ENCODE measurements around the gene CAPZB.
"Not testable (repeated sequence)": the region's sequence is repeated elsewhere in the genome, so short reads cannot be mapped to it uniquely, and the experiment has no call there.

CAPZB gene

GRCh38 chr1:19497443-19497842 is 12.1 kb upstream of the CAPZB start:
- DNase-seq (ENCODE audit: low read depth in 2 of 2) = not testable (repeated sequence)

GRCh38 chr1:19496527-19496874 is 11.2 kb upstream of the CAPZB start:
- no peak for DNase-seq (ENCODE audit: low read depth in 2 of 2)

- DNase-seq (ENCODE audit: low read depth in 2 of 2) = no peak
These were observed 10.6 kb upstream of the CAPZB start for GRCh38 chr1:19495799-19496526.

GRCh38 chr1:19495000-19495656 is 9.8 kb upstream of the CAPZB start:
- DNase-seq (ENCODE audit: low read depth in 2 of 2) = no peak

GRCh38 chr1:19493547-19493946 is 8.2 kb upstream of the CAPZB start:
- DNase-seq (ENCODE audit: low read depth in 2 of 2) = no peak

GRCh38 chr1:19489996-19490395 is 4.7 kb upstream of the CAPZB start:
- no peak for DNase-seq (ENCODE audit: low read depth in 2 of 2)

GRCh38 chr1:19488136-19488535 is 2.8 kb upstream of the CAPZB start:
- no peak for DNase-seq (ENCODE audit: low read depth in 2 of 2)

GRCh38 chr1:19484798-19485361 is 459 bp downstream of the CAPZB start:
- DNase-seq (ENCODE audit: low read depth in 2 of 2) = no peak

GRCh38 chr1:19484338-19484797 is 971 bp downstream of the CAPZB start:
- no peak for DNase-seq (ENCODE audit: low read depth in 2 of 2)

- DNase-seq (ENCODE audit: low read depth in 2 of 2) = no peak
These were observed 1.6 kb downstream of the CAPZB start for GRCh38 chr1:19483691-19484090.

GRCh38 chr1:19483261-19483660 is 2.1 kb downstream of the CAPZB start:
- DNase-seq (ENCODE audit: low read depth in 2 of 2) = no peak

GRCh38 chr1:19481826-19482398 is 3.4 kb downstream of the CAPZB start:
- DNase-seq (ENCODE audit: low read depth in 2 of 2) = no peak

- DNase-seq (ENCODE audit: low read depth in 2 of 2) = no peak
These were observed 5.1 kb downstream of the CAPZB start for GRCh38 chr1:19480282-19480681.

GRCh38 chr1:19479351-19480120 is 5.8 kb downstream of the CAPZB start:
- DNase-seq (ENCODE audit: low read depth in 2 of 2) = no peak

- no peak for DNase-seq (ENCODE audit: low read depth in 2 of 2)
These were observed 7.0 kb downstream of the CAPZB start for GRCh38 chr1:19478322-19478721.

GRCh38 chr1:19477284-19478249 is 7.8 kb downstream of the CAPZB start:
- DNase-seq (ENCODE audit: low read depth in 2 of 2) = no peak

- DNase-seq (ENCODE audit: low read depth in 2 of 2) = no peak
These were observed 8.7 kb downstream of the CAPZB start for GRCh38 chr1:19476450-19477190.

GRCh38 chr1:19475296-19475695 is 10.0 kb downstream of the CAPZB start:
- no peak for DNase-seq (ENCODE audit: low read depth in 2 of 2)

- DNase-seq (ENCODE audit: low read depth in 2 of 2) = no peak
These were observed 13.2 kb downstream of the CAPZB start for GRCh38 chr1:19472174-19472573.

- no peak for DNase-seq (ENCODE audit: low read depth in 2 of 2)
These were observed 16.3 kb downstream of the CAPZB start for GRCh38 chr1:19469004-19469403.

All from stimulated activated CD4-positive, alpha-beta T cell treated with anti-CD3 and anti-CD28 coated beads, Interleukin-4, amount 100 ng/mL, for 48 hours (primary cell).